OCI-LY3 (cell line): ENCODE results near the gene GPRC5B.

Source experiments
- H2AFZ ChIP-seq: fragments of 200-600, 300-600 bp; shearing (Covaris generic); 2 replicates; pipeline ENCODE4 v1.6.0; 2014; ENCODE audit warnings: antibody characterized with exemption, low read depth, low read length
- H3K27ac ChIP-seq: fragments of 200-600, 300-600 bp; sonication (generic); 2 replicates; pipeline ENCODE4 v1.5.1; 2014; ENCODE audit warnings: mild to moderate bottlenecking, low read length, moderate library complexity, mixed read lengths
- H3K27me3 ChIP-seq: fragments of 200-600, 300-600 bp; sonication (generic); 2 replicates; pipeline ENCODE4 v1.6.1; 2014; ENCODE audit warnings: low read depth, low read length, mixed read lengths
- H3K36me3 ChIP-seq: fragments of 200-600, 300-600 bp; sonication (generic); replicated peaks from 2 replicates; pipeline ENCODE3; 2014; ENCODE audit warnings: low read depth, low read length, mixed read lengths
- H3K4me1 ChIP-seq: fragments of 300-600, 200-600 bp; sonication (generic); 2 replicates; pipeline ENCODE4 v1.6.1; 2014; ENCODE audit warnings: low read length, mixed read lengths
- H3K4me2 ChIP-seq: fragments of 200-600, 300-600 bp; sonication (generic); 2 replicates; pipeline ENCODE4 v1.6.1; 2014; ENCODE audit warnings: low read length, mixed read lengths
- H3K4me3 ChIP-seq: fragments of 300-600, 200-600 bp; sonication (generic); 2 replicates; pipeline ENCODE4 v1.5.1; 2014; ENCODE audit warnings: antibody characterized with exemption, mild to moderate bottlenecking, low read length, moderate library complexity
- H3K79me2 ChIP-seq: fragments of 300-600, 200-600 bp; shearing (Covaris generic); 2 replicates; pipeline ENCODE4 v1.6.1; 2014; ENCODE audit warnings: mild to moderate bottlenecking, low read length, mixed read lengths
- H3K9ac ChIP-seq: fragments of 300-600, 200-600 bp; shearing (Covaris generic); 2 replicates; pipeline ENCODE4 v1.6.0; 2014; ENCODE audit warnings: mild to moderate bottlenecking, low read length, moderate library complexity
- H3K9me3 ChIP-seq: fragments of 200-600, 300-600 bp; shearing (Covaris generic); 2 replicates; pipeline ENCODE4 v1.6.1; 2014; ENCODE audit warnings: low read length, mixed read lengths; ENCODE audit not compliant: insufficient read depth
- H4K20me1 ChIP-seq: fragments of 200-600, 300-600 bp; sonication (generic); 2 replicates; pipeline ENCODE4 v1.6.1; 2016; ENCODE audit warnings: low read length, mixed read lengths; ENCODE audit not compliant: insufficient read depth
- CTCF ChIP-seq: fragments of 200-600, 300-600 bp; sonication (generic); IDR thresholded peaks from 2 replicates; pipeline ENCODE4 v1.5.1; 2014; ENCODE audit warnings: antibody characterized with exemption, low read length, low read depth
- EZH2phosphoT487 ChIP-seq: fragments of 200-600 bp; shearing (Covaris generic); IDR thresholded peaks from 2 replicates; pipeline ENCODE4 v1.6.1; 2018; ENCODE audit warnings: antibody characterized with exemption, mixed run types, low read depth

Gene GPRC5B

GRCh38 chr16:19872179-19872863 is 12.3 kb downstream of the GPRC5B start:
- H3K4me3 ChIP-seq = no peak overlapping the region
- H3K4me1 ChIP-seq = peaks cover 64% of the 10 kb centered on the region
- H3K4me2 ChIP-seq = no peak overlapping the region
- H3K36me3 ChIP-seq = peaks cover 13% of the 10 kb centered on the region
- H3K27me3 ChIP-seq = no peaks in the 10 kb centered on the region
- H3K27ac ChIP-seq = no peak overlapping the region
- H2AFZ ChIP-seq = no peak overlapping the region
- TF ChIP-seq EZH2phosphoT487 (no peak), CTCF (no peak)
- H4K20me1 ChIP-seq = no peaks in the 10 kb centered on the region
- H3K9ac ChIP-seq = no peak overlapping the region
- peaks cover 14% of the 10 kb centered on the region; the same call in 1 of the 2 replicates for H3K79me2 ChIP-seq
- H3K9me3 ChIP-seq = no peaks in the 10 kb centered on the region

- peaks cover 13% of the 10 kb centered on the region for H3K36me3 ChIP-seq
- H4K20me1 ChIP-seq = no peaks in the 10 kb centered on the region
- H3K27ac ChIP-seq = peak overlapping the region; percentile 98
- H3K79me2 ChIP-seq = peaks cover 17% of the 10 kb centered on the region; the same call in 1 of the 2 replicates
- no peak overlapping the region for H2AFZ ChIP-seq
- no peak overlapping the region for H3K4me3 ChIP-seq
- H3K4me2 ChIP-seq = no peak overlapping the region
- H3K4me1 ChIP-seq = peaks cover 64% of the 10 kb centered on the region
- no peaks in the 10 kb centered on the region for H3K9me3 ChIP-seq
- no peak overlapping the region for H3K9ac ChIP-seq
- no peaks in the 10 kb centered on the region for H3K27me3 ChIP-seq
- TF ChIP-seq CTCF = no peak
- TF ChIP-seq EZH2phosphoT487 = no peak
Measured at GRCh38 chr16:19871721-19872120, 12.9 kb downstream of the GPRC5B start.

- Histone ChIP-seq H3K9me3 (no peaks in the 10 kb centered on the region), H2AFZ (no peak overlapping the region), H3K27me3 (no peaks in the 10 kb centered on the region), H3K4me2 (no peak overlapping the region), H3K9ac (no peak overlapping the region), H3K79me2 (peaks cover 14% of the 10 kb centered on the region; the same call in 1 of the 2 replicates), H3K4me1 (peaks cover 45% of the 10 kb centered on the region), H3K27ac (no peak overlapping the region), H3K36me3 (peaks cover 13% of the 10 kb centered on the region), H3K4me3 (no peak overlapping the region), H4K20me1 (no peaks in the 10 kb centered on the region)
- TF ChIP-seq EZH2phosphoT487 (no peak), CTCF (no peak)
Measured at GRCh38 chr16:19868421-19868820, 16.2 kb downstream of the GPRC5B start.

- Histone ChIP-seq H3K9me3 (no peaks in the 10 kb centered on the region), H2AFZ (no peak overlapping the region), H3K4me2 (no peak overlapping the region), H3K79me2 (peaks cover 13% of the 10 kb centered on the region; the same call in 1 of the 2 replicates), H3K4me3 (no peak overlapping the region), H3K36me3 (peaks cover 10% of the 10 kb centered on the region), H3K27me3 (no peaks in the 10 kb centered on the region), H3K4me1 (peaks cover 23% of the 10 kb centered on the region), H3K27ac (no peak overlapping the region), H4K20me1 (no peaks in the 10 kb centered on the region), H3K9ac (no peak overlapping the region)
- TF ChIP-seq CTCF = no peak
- TF ChIP-seq EZH2phosphoT487 = no peak
Measured at GRCh38 chr16:19864566-19864965, 20.1 kb downstream of the GPRC5B start.
